Erythroblast (primary cell): ENCODE results near the gene STK17A.

Source experiments
- GATA1 ChIP-seq: IDR thresholded peaks from 2 replicates; pipeline ENCODE4 v1.6.1; 2011; ENCODE audit warnings: low read depth, mild to moderate bottlenecking, control low read depth, low read length, moderate library complexity
- POLR2A ChIP-seq: IDR thresholded peaks from 2 replicates; pipeline ENCODE4 v1.6.1; 2011; ENCODE audit warnings: mild to moderate bottlenecking, low read length

DNA sequence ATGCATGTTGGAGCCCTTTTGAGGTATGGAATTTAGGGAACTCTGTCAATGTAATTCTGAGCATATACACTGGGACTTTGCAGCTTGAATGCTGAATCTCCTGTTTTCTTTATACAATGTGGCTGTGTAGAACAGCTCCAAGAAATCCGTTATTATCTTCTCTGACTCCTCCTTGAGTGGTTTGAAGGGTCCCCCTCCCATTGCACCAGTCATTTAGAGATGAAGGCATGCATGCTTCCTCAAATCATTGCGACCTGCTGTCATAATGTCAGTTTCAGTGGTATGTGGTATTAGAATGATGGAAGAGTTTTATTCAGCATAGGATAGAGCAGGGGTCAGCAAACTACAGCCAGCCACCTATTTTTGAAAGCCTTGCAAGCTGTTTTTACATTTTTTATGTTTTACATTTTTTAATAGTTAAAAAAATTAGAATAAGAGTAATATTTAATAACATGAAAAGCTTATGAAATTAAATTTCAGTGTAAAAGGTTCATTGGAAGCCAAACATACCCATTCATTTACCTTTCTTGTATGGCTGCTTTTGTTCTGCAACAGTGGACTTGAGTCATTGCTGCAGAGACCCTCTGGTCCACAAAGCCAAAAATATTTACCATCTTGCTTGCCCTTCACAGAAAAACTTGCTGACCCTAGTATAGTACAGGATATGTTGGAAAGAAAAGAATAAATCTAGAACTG lies 8.1 kb downstream of the STK17A start:
- no peak for TF ChIP-seq POLR2A
- TF ChIP-seq GATA1 = no peak
